Measurements from ENCODE around the gene ARMCX5.

- TF ChIP-seq CTCF (IDR thresholded peaks at IDR 0.05): no peak
- TF ChIP-seq E2F1 (CRISPR knock-in tag; IDR thresholded peaks at IDR 0.05): no peak
- no peak for TF ChIP-seq ATF6 (CRISPR knock-in tag; IDR thresholded peaks at IDR 0.05)
- no peak for TF ChIP-seq MAX (CRISPR knock-in tag; IDR thresholded peaks at IDR 0.05)
- TF ChIP-seq ELF4 (CRISPR knock-in tag; IDR thresholded peaks at IDR 0.05; ENCODE audit: low read depth): no peak
- no peak for TF ChIP-seq GABPB1 (CRISPR knock-in tag; IDR thresholded peaks at IDR 0.05)
- TF ChIP-seq FOXP4 (CRISPR knock-in tag; IDR thresholded peaks at IDR 0.05): no peak
- TF ChIP-seq STAT6 (CRISPR knock-in tag; conservative IDR thresholded peaks at IDR 0.05; ENCODE audit: low read depth): no peak
Measured at GRCh38 chrX:102650903-102651241, 51.6 kb downstream of the ARMCX5 start.
